HepG2 (cell line): ENCODE data around the gene ASXL1. TPM values are rescaled to one million over a fixed set of nuclear protein-coding genes. Genes with fewer than 3 reads are reported as not detected.

Experiments used
- ATAC-seq: fragments of 200-7000 bp; cut with Tn5 transposase; 3 replicates; pipeline ENCODE4 v1.9.1; 2020; ENCODE audit warnings: mild to moderate bottlenecking, moderate library complexity
- BruUV-seq: library from RNA; stranded (reverse); fragments of 400-500 nt; replicated peaks from 2 replicates; lab custom pipeline; 2021; lab: Mats Ljungman, UMichigan
- CTCF ChIA-PET: fragments of 300-600 bp; formaldehyde crosslinking; extraction: SDS; loops from one replicate; lab custom pipeline; 2021; ENCODE audit warnings: low total read pairs, inconsistent platforms, low intra/inter-chr PET ratio; lab: Yijun Ruan, JAX
- POLR2A ChIA-PET: fragments of 350-600 bp; sonication (Branson Sonifier 250); formaldehyde crosslinking; loops from one replicate; lab custom pipeline; 2020; ENCODE audit warnings: antibody characterized with exemption, inconsistent platforms; lab: Yijun Ruan, JAX
- DNase-seq: peaks from one replicate; pipeline ENCODE4 v3.0.0-alpha.2; 2015; ENCODE audit warnings: low spot score
- FAIRE-seq: peaks from 3 replicates; lab custom pipeline; 2011; peaks lifted over from hg19 to GRCh38; lab: Jason Lieb, UNC
- H2AFZ ChIP-seq: one replicate; pipeline ENCODE4 v1.6.1; 2011; ENCODE audit warnings: low read length, inconsistent platforms
- H3K27ac ChIP-seq: fragments of 300-600 bp; 3 replicates; pipeline ENCODE4 v1.8.0; 2011; ENCODE audit warnings: mixed run types, mild to moderate bottlenecking, mixed read lengths, low read length, inconsistent platforms; ENCODE audit not compliant: insufficient read depth; ENCODE audit errors: extremely low read length
- H3K27me3 ChIP-seq, 2 experiments: fragments of 200-600 bp in 1 of 2; 2 replicates in 1 of 2; 3 replicates in 1 of 2; pipeline versions ENCODE4 v1.6.0 to v1.8.0; 2011; ENCODE audit warnings: low read length in 2 of 2, mild to moderate bottlenecking in 2 of 2, moderate library complexity in 2 of 2, inconsistent platforms in 1 of 2; ENCODE audit not compliant: insufficient read depth in 2 of 2, control insufficient read depth in 1 of 2
- H3K36me3 ChIP-seq, 2 experiments: fragments of 200-600 bp in 1 of 2; replicated peaks in 1 of 2; 2 replicates in 1 of 2; 3 replicates in 1 of 2; pipeline versions ENCODE4 v1.5.1 to v1.8.0; 2011; ENCODE audit warnings: low read length in 2 of 2, inconsistent platforms in 1 of 2; ENCODE audit not compliant: insufficient read depth in 2 of 2, control insufficient read depth in 1 of 2
- H3K4me1 ChIP-seq: 2 replicates; pipeline ENCODE4 v1.5.1; 2012; ENCODE audit warnings: low read length, inconsistent platforms; ENCODE audit not compliant: insufficient read depth
- H3K4me2 ChIP-seq: 2 replicates; pipeline ENCODE4 v1.6.0; 2011; ENCODE audit warnings: low read depth, low read length, inconsistent platforms
- H3K4me3 ChIP-seq, 3 experiments: fragments of 200-600 bp in 1 of 3; sonication (generic), shearing (Covaris generic) in 1 of 3; replicated peaks in 1 of 3; 2 replicates each; pipeline ENCODE4 v1.5.1; 2011 to 2016; ENCODE audit warnings: low read length in 3 of 3, inconsistent platforms in 2 of 3, low read depth in 2 of 3, mild to moderate bottlenecking in 2 of 3, control low read depth in 1 of 3, mixed read lengths in 1 of 3; ENCODE audit not compliant: insufficient read depth in 1 of 3
- H3K79me2 ChIP-seq: one replicate; pipeline ENCODE4 v1.6.1; 2011; ENCODE audit warnings: low read length, inconsistent platforms; ENCODE audit not compliant: insufficient read depth
- H3K9ac ChIP-seq: 2 replicates; pipeline ENCODE4 v1.6.0; 2011; ENCODE audit warnings: mild to moderate bottlenecking, low read depth, low read length, inconsistent platforms; ENCODE audit not compliant: insufficient read depth
- H3K9me3 ChIP-seq: 2 replicates; pipeline ENCODE4 v1.5.1; 2012; ENCODE audit warnings: mild to moderate bottlenecking, low read length
- H4K20me1 ChIP-seq: 2 replicates; pipeline ENCODE4 v1.6.0; 2011; ENCODE audit warnings: inconsistent platforms, mild to moderate bottlenecking, low read length, moderate library complexity; ENCODE audit not compliant: insufficient read depth
- ARID3A ChIP-seq: IDR thresholded peaks from 2 replicates; pipeline ENCODE4 v1.6.1; 2012; ENCODE audit warnings: low read depth, low read length, improper control_type of control experiment
- BCLAF1 ChIP-seq: fragments of 450-650 bp; IDR thresholded peaks from 2 replicates; pipeline ENCODE4 v1.6.1; 2017; ENCODE audit warnings: mild to moderate bottlenecking
- CBFB ChIP-seq: sonication (generic); formaldehyde crosslinking; IDR thresholded peaks from 2 replicates; pipeline ENCODE4 v1.4.0; 2020; ENCODE audit warnings: missing genetic modification reagents
- DR1 ChIP-seq: sonication (generic); formaldehyde crosslinking; IDR thresholded peaks from 2 replicates; pipeline ENCODE4 v1.8.0; 2021; ENCODE audit warnings: mild to moderate bottlenecking, missing genetic modification reagents, inconsistent platforms
- ERF ChIP-seq: IDR thresholded peaks from 2 replicates; pipeline ENCODE4 v1.6.1; 2018; ENCODE audit warnings: missing biosample characterization, missing genetic modification reagents
- ETV5 ChIP-seq: IDR thresholded peaks from 2 replicates; pipeline ENCODE4 v1.6.1; 2018; ENCODE audit warnings: missing biosample characterization, missing genetic modification reagents, inconsistent platforms, borderline replicate concordance
- HNF4G ChIP-seq, 2 experiments: sonication (generic) in 1 of 2; formaldehyde crosslinking in 1 of 2; IDR thresholded peaks; 2 replicates each; pipeline versions ENCODE4 v1.4.0 to v1.6.1; 2011 to 2020; ENCODE audit warnings: borderline replicate concordance in 2 of 2, low read depth in 2 of 2, mild to moderate bottlenecking in 2 of 2, low read length in 1 of 2, missing genetic modification reagents in 1 of 2, moderate library complexity in 1 of 2
- KLF15 ChIP-seq: sonication (generic); formaldehyde crosslinking; IDR thresholded peaks from 2 replicates; pipeline ENCODE4 v1.8.1; 2023; ENCODE audit warnings: borderline replicate concordance, mild to moderate bottlenecking, inconsistent platforms, missing genetic modification reagents, mixed read lengths
- POLR2AphosphoS5 ChIP-seq: IDR thresholded peaks from 2 replicates; pipeline ENCODE4 v1.6.1; 2012; ENCODE audit warnings: low read depth, low read length
- SUZ12 ChIP-seq: fragments of 150-350 bp; IDR thresholded peaks from 2 replicates; pipeline ENCODE4 v1.6.1; 2014; ENCODE audit warnings: low read depth, low read length
- ZNF136 ChIP-seq: sonication (generic); formaldehyde crosslinking; IDR thresholded peaks from 2 replicates; pipeline ENCODE4 v1.8.1; 2022; ENCODE audit warnings: low read depth, mild to moderate bottlenecking, moderate library complexity, missing genetic modification reagents
- ZNF513 ChIP-seq: sonication (generic); formaldehyde crosslinking; conservative IDR thresholded peaks from 2 replicates; pipeline ENCODE4 v1.5.0; 2020; ENCODE audit warnings: missing genetic modification reagents
- ZNF569 ChIP-seq: sonication (generic); formaldehyde crosslinking; IDR thresholded peaks from 2 replicates; pipeline ENCODE4 v1.5.0; 2020; ENCODE audit warnings: mild to moderate bottlenecking, missing genetic modification reagents, moderate library complexity, borderline replicate concordance
- ZSCAN29 ChIP-seq: sonication (generic); formaldehyde crosslinking; conservative IDR thresholded peaks from 2 replicates; pipeline ENCODE4 v1.4.0; 2020; ENCODE audit warnings: mild to moderate bottlenecking, missing genetic modification reagents
- WGBS: methylation state at CpG from one replicate; pipeline ENCODE4 v1.1.6; 2017; ENCODE audit warnings: low lambda C conversion rate; 5-methylcytosine and 5-hydroxymethylcytosine counted together
- in situ Hi-C: cut with HindIII; loops from 2 replicates; pipeline ENCODE4 v1.10.0; 2017; ENCODE audit warnings: low pct_unique_long_range_greater_than_20kb; ENCODE audit not compliant: extremely low pct_ligation_motif_present
- intact Hi-C: fragments of 100-400 bp; cut with micrococcal nuclease; formaldehyde crosslinking; loops from one replicate; pipeline ENCODE4 v1.10.0; 2022; ENCODE audit not compliant: unreplicated experiment
- polyA plus RNA-seq, 8 experiments: library from polyadenylated mRNA; depleted of rRNA in 3 of 8; stranded (reverse) in 7 of 8; unstranded in 1 of 8; fragments of >200 nt; fragmentation: Illumina TruSeq in 4 of 8; extraction: Trizol in 4 of 8; gene quantifications; 2 replicates each; pipeline versions ENCODE4 v1.2.1 to v1.2.3, GENCODE V29; 2011 to 2016; ENCODE audit warnings: low read depth in 4 of 8, missing spikeins in 1 of 8, mixed read lengths in 1 of 8; ENCODE audit not compliant: insufficient read depth in 1 of 8
- total RNA-seq, 5 experiments: library from RNA; depleted of rRNA; stranded (reverse); fragments of >200 nt; fragmentation: Illumina TruSeq; extraction: Trizol; gene quantifications; 2 replicates each; pipeline ENCODE4 v1.2.3, GENCODE V29; 2016; ENCODE audit warnings: low read depth in 1 of 5
- TF ChIP-seq, protein P1 (sequence below), 2 experiments: fragments of 450-650 bp in 1 of 2; sonication (generic) in 1 of 2; formaldehyde crosslinking; IDR thresholded peaks; 2 replicates each; pipeline versions ENCODE4 v1.5.0 to v1.8.0; 2020 to 2022; ENCODE audit warnings: mild to moderate bottlenecking in 1 of 2, missing genetic modification reagents in 1 of 2

Gene ASXL1
- total and polyA plus RNA-seq, 2 of the 13 experiments (the other 11 are each of a cell fraction or from before 2014, with no cell fraction given): 62.1 to 74.8 TPM

GRCh38 chr20:32356622-32357374, 1.3 kb upstream of the ASXL1 start:
- ATAC-seq (no peak), DNase-seq (peak; percentile 57), FAIRE-seq (no peak)
- POLR2A ChIA-PET: interaction anchor here (0.5 to 5.3 kb wide), 9 partner anchors 8 to 498 kb away, joined by 3 to 36 read pairs (median 6); no protein-coding TSS in a partner anchor
- 7% methylated on average over 13 of the region's 13 CpGs for WGBS
- H3K9me3 ChIP-seq: no peaks in the 10 kb centered on the region
- in situ Hi-C loops: no loop called here
- peak overlapping the region; percentile 85 for H3K27ac ChIP-seq
- peaks cover 30% of the 10 kb centered on the region for H4K20me1 ChIP-seq
- peak overlapping the region; percentile 67 to 95 (median 89) for H3K4me3 ChIP-seq
- intact Hi-C loops: loop anchor here (5.0 kb wide), 2 partner anchors 79 to 126 kb away; partner anchors contain the start of gene KIF3B
- no peaks in the 10 kb centered on the region for H3K36me3 ChIP-seq
- H3K9ac ChIP-seq: peak overlapping the region; percentile 82
- H3K27me3 ChIP-seq: no peaks in the 10 kb centered on the region; a peak in 1 of 5 replicates
- peaks cover 63% of the 10 kb centered on the region for H3K4me1 ChIP-seq
- CTCF ChIA-PET: no interaction called here
- peak overlapping the region; percentile 90 for H3K4me2 ChIP-seq
- peaks cover 34% of the 10 kb centered on the region for H3K79me2 ChIP-seq
- H2AFZ ChIP-seq: peak overlapping the region; percentile 91
- BruUV-seq: no TSS peak
- TF ChIP-seq ZNF136 (CRISPR knock-in tag) (no peak), BCLAF1 (no peak), KLF15 (no peak), ZSCAN29 (CRISPR knock-in tag) (no peak), ZNF513 (CRISPR knock-in tag) (no peak), DR1 (no peak), ERF (CRISPR knock-in tag) (peak; percentile 26; the same call in 1 of the 2 replicates), HNF4G (IDR thresholded peaks at IDR 0.05; ENCODE audit: borderline replicate concordance, low read depth, low read length) (no peak), HNF4G (CRISPR knock-in tag; IDR thresholded peaks at IDR 0.05; ENCODE audit: borderline replicate concordance, low read depth) (no peak), ARID3A (no peak), POLR2AphosphoS5 (peak; percentile 46; the same call in 1 of the 2 replicates), ZNF569 (CRISPR knock-in tag) (no peak), SUZ12 (no peak), CBFB (CRISPR knock-in tag) (no peak), ETV5 (CRISPR knock-in tag) (0 out of 2 replicates have a peak, but pooled peaks have one; percentile 27)
- TF ChIP-seq, protein P1, sequence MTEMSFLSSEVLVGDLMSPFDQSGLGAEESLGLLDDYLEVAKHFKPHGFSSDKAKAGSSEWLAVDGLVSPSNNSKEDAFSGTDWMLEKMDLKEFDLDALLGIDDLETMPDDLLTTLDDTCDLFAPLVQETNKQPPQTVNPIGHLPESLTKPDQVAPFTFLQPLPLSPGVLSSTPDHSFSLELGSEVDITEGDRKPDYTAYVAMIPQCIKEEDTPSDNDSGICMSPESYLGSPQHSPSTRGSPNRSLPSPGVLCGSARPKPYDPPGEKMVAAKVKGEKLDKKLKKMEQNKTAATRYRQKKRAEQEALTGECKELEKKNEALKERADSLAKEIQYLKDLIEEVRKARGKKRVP (CRISPR knock-in tag; IDR thresholded peaks at IDR 0.05): no peak
